MCF 10A (cell line): ENCODE measurements around the gene SNX17. TPM values are rescaled to one million over a fixed set of nuclear protein-coding genes. Genes with fewer than 3 reads are reported as not detected.
A peak's percentile ranks its signal among the peaks of the same experiment; 100 is the strongest.

Experiments
- BruUV-seq: library from RNA; stranded (reverse); fragments of 400-500 nt; replicated peaks from 2 replicates; lab custom pipeline; 2021; lab: Mats Ljungman, UMichigan
- CTCF ChIA-PET: fragments of 300-600 bp; sonication (Branson Sonifier 250); formaldehyde crosslinking; extraction: SDS; loops from one replicate; lab custom pipeline; 2021; ENCODE audit warnings: antibody characterized with exemption, inconsistent platforms; lab: Yijun Ruan, JAX
- POLR2A ChIA-PET: fragments of 300-600, 350-650 bp; sonication (Branson Sonifier 250); formaldehyde crosslinking; extraction: SDS; loops from one replicate; lab custom pipeline; 2020; ENCODE audit warnings: antibody characterized with exemption, inconsistent platforms; lab: Yijun Ruan, JAX
- DNase-seq: peaks from one replicate; pipeline ENCODE4 v3.0.0-alpha.2; 2018; ENCODE audit not compliant: unreplicated experiment
- H3K27ac Mint-ChIP-seq: one replicate; pipeline ENCODE4 v1.8.0; 2022; ENCODE audit warnings: mild to moderate bottlenecking, low read depth, mixed read lengths; ENCODE audit not compliant: unreplicated experiment
- H3K27me3 Mint-ChIP-seq: one replicate; pipeline ENCODE4 v1.8.0; 2022; ENCODE audit warnings: mixed read lengths; ENCODE audit not compliant: insufficient read depth, unreplicated experiment
- H3K36me3 Mint-ChIP-seq: one replicate; pipeline ENCODE4 v1.8.0; 2022; ENCODE audit warnings: mild to moderate bottlenecking, moderate library complexity, mixed read lengths; ENCODE audit not compliant: insufficient read depth, unreplicated experiment
- H3K4me1 Mint-ChIP-seq: one replicate; pipeline ENCODE4 v1.8.0; 2022; ENCODE audit warnings: mixed read lengths; ENCODE audit not compliant: insufficient read depth, unreplicated experiment
- H3K4me3 Mint-ChIP-seq: one replicate; pipeline ENCODE4 v1.8.0; 2022; ENCODE audit warnings: mild to moderate bottlenecking, moderate library complexity, mixed read lengths; ENCODE audit not compliant: unreplicated experiment
- H3K9me3 Mint-ChIP-seq: one replicate; pipeline ENCODE4 v1.8.0; 2022; ENCODE audit warnings: mixed read lengths; ENCODE audit not compliant: unreplicated experiment
- CTCF ChIP-seq: fragments of 200-600 bp; IDR thresholded peaks from one replicate; pipeline ENCODE4 v1.8.0; 2022; ENCODE audit warnings: antibody characterized with exemption, mild to moderate bottlenecking; ENCODE audit not compliant: unreplicated experiment
- intact Hi-C: fragments of 100-400 bp; cut with micrococcal nuclease; formaldehyde crosslinking; loops from 2 replicates; pipeline ENCODE4 v1.14.1; 2022
- total RNA-seq: library from RNA; stranded (reverse); gene quantifications from 2 replicates; pipeline ENCODE4 v1.2.3, GENCODE V29; 2022

The SNX17 gene
- total RNA-seq, 1 experiment from 2014 or later, result 125 TPM

GRCh38 chr2:27354597-27354927 is 15.9 kb upstream of the SNX17 start:
- peaks cover 22% of the 10 kb centered on the region for H3K36me3 Mint-ChIP-seq
- CTCF ChIA-PET, result interaction anchor here (1.3 kb wide), 1 partner anchor 34 kb away, joined by 5 read pairs; no protein-coding TSS in a partner anchor
- no peaks in the 10 kb centered on the region for H3K9me3 Mint-ChIP-seq
- POLR2A ChIA-PET, result interaction anchor here (0.6 to 3.7 kb wide), 5 partner anchors 11 to 31 kb away, joined by 4 to 31 read pairs (median 19); partner anchors contain the start of genes EIF2B4 and MPV17
- H3K27ac Mint-ChIP-seq, result no peak overlapping the region
- no peak for TF ChIP-seq CTCF
- peak overlapping the region; percentile 43 for H3K4me3 Mint-ChIP-seq
- intact Hi-C loops, result no loop called here
- no TSS peak for BruUV-seq
- no peaks in the 10 kb centered on the region for H3K27me3 Mint-ChIP-seq
- no peak for DNase-seq
- peaks cover 32% of the 10 kb centered on the region for H3K4me1 Mint-ChIP-seq

DNA sequence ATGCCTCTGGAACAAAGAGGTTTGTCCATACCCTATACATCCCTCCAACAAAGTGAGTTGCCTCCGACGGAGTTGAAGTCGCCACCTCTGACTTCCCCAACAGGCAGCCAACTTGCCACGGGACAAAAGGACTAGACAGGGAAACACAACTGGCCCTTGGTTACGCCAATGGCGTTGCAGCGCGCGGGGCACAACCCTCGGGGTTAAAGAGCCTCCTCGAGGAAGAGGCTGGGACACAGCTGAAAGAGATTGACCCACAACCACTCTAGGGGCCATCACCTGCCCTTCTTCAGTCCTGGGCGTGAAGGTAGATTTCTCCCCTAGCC is 14.4 kb upstream of the SNX17 start:
- no peaks in the 10 kb centered on the region for H3K9me3 Mint-ChIP-seq
- H3K27ac Mint-ChIP-seq, result peak overlapping the region; percentile 93
- peak overlapping the region; percentile 90 for H3K4me3 Mint-ChIP-seq
- ChIA-PET CTCF (interaction anchor here (1.0 to 1.8 kb wide), 3 partner anchors 9 to 15 kb away, joined by 4 to 21 read pairs (median 4); partner anchors contain the start of gene EIF2B4), POLR2A (interaction anchor here (0.6 to 3.2 kb wide), 13 partner anchors 8 to 325 kb away, joined by 3 to 148 read pairs (median 10); partner anchors contain the start of genes AGBL5, EIF2B4, MPV17 and NRBP1)
- intact Hi-C loops, result loop anchor here (1.0 kb wide), 1 partner anchor 35 kb away; no protein-coding TSS in a partner anchor
- peaks cover 32% of the 10 kb centered on the region for H3K4me1 Mint-ChIP-seq
- no peak for TF ChIP-seq CTCF
- H3K27me3 Mint-ChIP-seq, result no peaks in the 10 kb centered on the region
- peak; percentile 57 for DNase-seq
- TSS peak; percentile 54 for BruUV-seq
- peaks cover 24% of the 10 kb centered on the region for H3K36me3 Mint-ChIP-seq

DNA sequence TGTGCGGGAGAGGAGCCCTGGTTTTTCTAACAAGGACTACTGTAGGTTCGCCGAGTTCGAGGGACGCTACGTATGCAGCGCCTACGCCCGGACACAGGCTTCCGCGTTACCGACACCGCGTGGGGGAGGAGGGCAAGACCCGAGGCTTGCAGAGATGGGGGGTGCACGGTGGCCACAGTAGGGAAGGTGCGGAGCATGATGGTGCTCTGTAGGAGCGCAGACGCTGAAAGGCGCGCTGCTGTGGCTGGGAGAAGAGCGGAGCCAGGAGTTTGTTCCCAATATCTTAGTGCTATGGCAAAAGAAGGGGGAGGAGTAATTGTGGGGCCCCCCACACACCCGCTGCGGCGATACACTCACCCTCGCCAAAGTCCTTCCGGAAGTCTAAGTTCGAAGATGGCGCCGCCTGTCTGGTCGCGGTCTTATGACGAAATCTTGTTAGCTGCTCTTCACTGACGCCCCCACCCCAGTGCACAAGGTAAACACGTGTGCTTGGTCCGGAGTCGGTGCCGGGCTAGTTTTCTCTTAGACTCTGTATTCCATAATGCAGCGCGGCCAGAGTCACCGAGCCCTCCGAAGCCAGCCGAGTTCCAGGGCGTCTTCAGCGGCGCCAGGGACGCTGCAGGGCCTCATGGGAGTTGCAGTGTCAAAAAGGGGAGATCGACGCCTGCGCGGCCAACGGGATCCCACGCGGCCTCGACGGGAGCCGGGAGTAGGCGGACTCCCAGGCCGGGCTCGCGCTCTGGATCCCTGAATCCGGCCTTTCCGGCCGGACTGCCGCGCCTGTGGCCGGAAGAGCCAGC is 13.8 kb upstream of the SNX17 start, which contains the start of gene GTF3C2:
Gene GTF3C2, minus strand, starts transcription at position 383 of the 800 bp plus-strand sequence. CDS start 13,210 bp downstream, outside the sequence.
- no peaks in the 10 kb centered on the region for H3K27me3 Mint-ChIP-seq
- peaks cover 29% of the 10 kb centered on the region for H3K36me3 Mint-ChIP-seq
- H3K27ac Mint-ChIP-seq, result peak within 1 kb of the TSS; percentile 93
- POLR2A ChIA-PET, result interaction anchor here (0.8 to 3.2 kb wide), 17 partner anchors 9 to 1110 kb away, joined by 3 to 148 read pairs (median 9); partner anchors contain the start of genes AGBL5, CCDC121, EIF2B4 and GPN1
- CTCF ChIA-PET, result interaction anchor here (0.7 to 1.8 kb wide), 4 partner anchors 13 to 47 kb away, joined by 3 to 21 read pairs (median 4); partner anchors contain the start of gene EIF2B4
- peak; percentile 97 for DNase-seq
- no peak for TF ChIP-seq CTCF
- peak within 1 kb of the TSS; percentile 90 for H3K4me3 Mint-ChIP-seq
- H3K9me3 Mint-ChIP-seq, result no peaks in the 10 kb centered on the region
- peaks cover 31% of the 10 kb centered on the region for H3K4me1 Mint-ChIP-seq
- no TSS peak for BruUV-seq
- intact Hi-C loops, result loop anchor here (1.0 kb wide), 2 partner anchors 14 to 35 kb away; partner anchors contain the start of genes EIF2B4 and SNX17
